WTC11 (cell line): Measurements from ENCODE around the gene PDZRN4.

Source experiments
- ATF1 ChIP-seq: sonication (generic); formaldehyde crosslinking; IDR thresholded peaks from 2 replicates; pipeline ENCODE4 v1.8.1; 2023; ENCODE audit warnings: mild to moderate bottlenecking, moderate library complexity, missing genetic modification reagents
- ATF3 ChIP-seq: sonication (generic); formaldehyde crosslinking; conservative IDR thresholded peaks from 2 replicates; pipeline ENCODE4 v1.8.1; 2022; ENCODE audit warnings: mild to moderate bottlenecking, missing genetic modification reagents
- CTCF ChIP-seq: fragments of 200-600 bp; IDR thresholded peaks from 2 replicates; pipeline ENCODE4 v1.8.0; 2022; ENCODE audit warnings: antibody characterized with exemption
- HMGA2 ChIP-seq: fragments of 250-450 bp; sonication (Bioruptor Pico); IDR thresholded peaks from 2 replicates; pipeline ENCODE4 v1.4.0; 2021; ENCODE audit warnings: mild to moderate bottlenecking, moderate library complexity
- MLX ChIP-seq: sonication (generic); formaldehyde crosslinking; IDR thresholded peaks from 2 replicates; pipeline ENCODE4 v1.8.1; 2023; ENCODE audit warnings: mild to moderate bottlenecking, missing genetic modification reagents, moderate library complexity
- USF2 ChIP-seq: sonication (generic); formaldehyde crosslinking; IDR thresholded peaks from 2 replicates; pipeline ENCODE4 v1.8.1; 2023; ENCODE audit warnings: mild to moderate bottlenecking, missing genetic modification reagents, moderate library complexity
- ZNF232 ChIP-seq: sonication (generic); formaldehyde crosslinking; IDR thresholded peaks from 2 replicates; pipeline ENCODE4 v1.8.0; 2022; ENCODE audit warnings: mild to moderate bottlenecking, missing genetic modification reagents
- ZNF671 ChIP-seq: fragments of 250-450 bp; sonication (Bioruptor Pico); IDR thresholded peaks from 2 replicates; pipeline ENCODE4 v1.8.0; 2021; ENCODE audit warnings: mild to moderate bottlenecking

- TF ChIP-seq CTCF = no peak
- TF ChIP-seq MLX (CRISPR knock-in tag) = no peak
- no peak for TF ChIP-seq ZNF671 (CRISPR knock-in tag)
- no peak for TF ChIP-seq ZNF232
- no peak for TF ChIP-seq ATF1 (CRISPR knock-in tag)
- no peak for TF ChIP-seq HMGA2
- no peak for TF ChIP-seq USF2 (CRISPR knock-in tag)
- TF ChIP-seq ATF3 (CRISPR knock-in tag) = no peak
These were observed 40.1 kb downstream of the PDZRN4 start for GRCh38 chr12:41228066-41228820.
